Right ventricle myocardium inferior (tissue), 1 donor: Measurements from ENCODE around the gene MYO16. TPM values are rescaled to one million over a fixed set of nuclear protein-coding genes. Genes with fewer than 3 reads are reported as not detected.
"Not testable (repeated sequence)": the region's sequence is repeated elsewhere in the genome, so short reads cannot be mapped to it uniquely, and the experiment has no call there.

Experiments
- ATAC-seq: fragments of 200-7000 bp; cut with Tn5 transposase; one replicate; pipeline ENCODE4 v1.9.1; 2020; ENCODE audit warnings: mild to moderate bottlenecking, moderate library complexity
- DNase-seq: peaks from one replicate; pipeline ENCODE4 v3.0.0; 2021; ENCODE audit errors: missing footprints
- intact Hi-C: fragments of 100-400 bp; cut with DNase I; formaldehyde crosslinking; loops from one replicate; pipeline ENCODE4 v1.11.0; 2022
- total RNA-seq: library from RNA; stranded (reverse); fragmentation: NEBNext Ultra II Directional; extraction: Animal tissue kit (Norgen Biotek cat#: 25700); gene quantifications from one replicate; pipeline ENCODE4 v1.2.1, GENCODE V29; 2021
- donor health status: DM: no; HTN: yes; CAD: no; lungs with severe emphysema.

Gene MYO16
- total RNA-seq, 1 donor from 2014 or later: 1.4 TPM

DNA sequence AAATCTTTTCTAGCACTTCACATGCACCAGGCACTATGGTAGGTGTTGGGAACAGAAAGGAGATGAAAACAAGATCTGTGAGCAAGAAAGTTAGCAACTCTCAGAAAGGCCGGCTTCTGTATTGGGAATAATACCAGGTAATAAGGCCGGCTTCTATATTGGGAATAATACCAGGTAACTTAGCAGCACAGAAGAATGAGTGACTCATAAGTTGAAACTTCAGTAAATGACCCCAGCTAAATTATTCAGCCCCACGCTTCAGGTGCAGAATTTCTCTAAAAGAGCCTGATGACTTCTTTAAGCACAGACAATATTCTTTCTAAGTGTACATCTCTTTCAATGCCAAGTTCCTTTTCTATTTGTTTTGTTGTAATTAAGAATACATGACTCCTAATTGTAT, 151.3 kb downstream of the MYO16 start:
- intact Hi-C loops: no loop called here
- DNase-seq (no peak), ATAC-seq (no peak)

GRCh38 chr13:108781312-108781711, 151.9 kb downstream of the MYO16 start:
- DNase-seq (no peak), ATAC-seq (no peak)
- intact Hi-C loops: no loop called here

DNA sequence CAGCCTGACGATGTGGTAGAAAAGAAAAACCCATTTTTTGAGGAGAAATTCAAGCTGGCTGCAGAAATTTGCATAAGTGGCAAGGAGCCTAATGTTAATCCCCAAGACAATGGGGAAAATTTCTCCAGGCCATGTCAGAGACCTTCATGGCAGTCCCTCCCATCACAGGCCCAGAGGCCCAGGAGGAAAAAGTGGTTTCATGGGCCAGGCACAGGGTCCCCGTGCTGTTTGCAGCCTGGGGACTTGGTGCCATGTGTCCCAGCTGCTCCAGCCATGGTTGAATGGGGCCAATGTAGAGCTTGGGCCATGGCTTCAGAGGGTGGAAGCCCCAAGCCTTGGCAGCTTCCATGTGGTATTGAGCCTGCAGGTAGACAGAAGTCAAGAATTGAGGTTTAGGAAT, 153.1 kb downstream of the MYO16 start:
- ATAC-seq, DNase-seq, intact Hi-C loops: not testable (repeated sequence)

- intact Hi-C loops: no loop called here
- DNase-seq (no peak), ATAC-seq (no peak)
Measured at GRCh38 chr13:108785844-108786243, 156.4 kb downstream of the MYO16 start.

DNA sequence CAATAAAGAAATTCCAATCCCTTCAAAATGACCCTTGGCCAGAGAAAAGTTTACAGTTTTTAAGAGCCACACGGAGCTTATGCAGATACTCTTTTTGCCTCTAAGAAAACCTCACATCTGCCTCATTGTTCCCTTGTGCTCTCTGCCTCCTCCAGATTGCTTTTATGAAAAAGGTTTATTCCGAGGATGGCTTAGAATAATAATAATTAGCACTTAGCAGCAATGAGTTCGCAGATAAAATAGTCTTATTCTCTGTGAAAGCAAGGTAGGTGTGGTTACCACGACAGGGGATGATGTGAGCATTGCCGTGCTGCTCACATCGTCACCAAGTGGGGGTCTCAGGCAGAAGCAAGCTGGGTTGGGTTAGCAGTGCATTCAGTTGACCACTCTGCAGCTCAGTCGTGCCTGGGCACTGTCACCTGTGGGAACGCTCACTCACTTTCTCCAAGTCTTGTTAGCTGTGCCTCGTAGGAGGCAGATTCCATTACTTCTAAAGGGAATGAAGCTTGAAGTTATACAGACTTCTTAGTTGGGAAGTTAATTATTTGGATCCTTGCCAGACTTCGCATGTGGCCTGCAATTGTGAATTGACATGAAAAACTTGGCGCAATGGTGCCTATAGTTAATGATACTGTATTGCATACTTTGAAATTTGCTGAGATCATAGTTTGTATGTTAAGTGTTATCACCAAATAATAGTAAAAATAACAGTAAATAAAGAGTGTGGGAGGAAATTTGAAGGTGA, 157.2 kb downstream of the MYO16 start:
- no peak for DNase-seq
- no peak for ATAC-seq
- intact Hi-C loops: no loop called here

GRCh38 chr13:108787700-108788414, 158.4 kb downstream of the MYO16 start:
- ATAC-seq (no peak), DNase-seq (no peak)
- intact Hi-C loops: no loop called here

DNA sequence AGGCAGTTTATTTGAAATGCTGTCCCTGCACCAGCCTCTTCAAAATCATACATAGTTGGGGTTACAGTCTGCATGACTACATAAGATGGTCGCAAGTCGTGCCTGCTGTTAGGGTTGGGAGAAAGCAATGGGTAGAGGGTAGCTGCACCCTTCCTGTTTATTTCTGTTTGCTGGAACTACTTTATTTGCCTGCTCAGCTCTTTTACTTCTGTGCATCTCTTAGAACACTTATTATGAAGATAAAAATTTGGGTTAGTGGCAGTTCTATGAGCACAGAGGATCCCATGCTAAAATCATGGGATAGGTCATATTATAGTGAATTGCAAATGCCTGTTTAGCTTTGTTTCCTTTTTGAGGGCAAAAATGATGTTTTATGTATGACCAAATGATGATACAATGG, 160.1 kb downstream of the MYO16 start:
- ATAC-seq: no peak
- intact Hi-C loops: no loop called here
- DNase-seq: no peak

GRCh38 chr13:108795841-108796240, 166.4 kb downstream of the MYO16 start:
- intact Hi-C loops: no loop called here
- DNase-seq (no peak), ATAC-seq (no peak)

DNA sequence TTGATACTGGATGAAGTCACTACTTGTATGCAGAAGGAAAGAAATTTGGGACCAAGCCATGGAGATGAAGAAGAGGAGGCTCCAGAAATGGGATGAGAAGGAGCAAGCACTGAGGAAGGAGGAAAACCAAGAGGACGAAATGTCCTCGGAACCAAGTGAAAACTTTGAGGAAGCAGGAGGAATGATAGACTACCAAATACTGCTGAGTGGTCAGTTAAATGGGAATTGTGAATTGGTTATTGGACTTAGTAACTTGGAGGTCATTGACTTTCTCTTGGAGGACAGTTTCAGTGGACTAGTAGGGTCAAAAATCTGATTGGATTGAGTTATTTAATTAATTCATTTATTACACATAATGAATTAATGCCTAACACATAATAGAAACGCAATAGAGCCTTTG, 167.9 kb downstream of the MYO16 start:
- no peak for DNase-seq
- intact Hi-C loops: no loop called here
- no peak for ATAC-seq

GRCh38 chr13:108807841-108808240, 178.4 kb downstream of the MYO16 start:
- intact Hi-C loops: no loop called here
- ATAC-seq (no peak), DNase-seq (no peak)

GRCh38 chr13:108812165-108812564, 182.8 kb downstream of the MYO16 start:
- DNase-seq: no peak
- no peak for ATAC-seq
- intact Hi-C loops: no loop called here

DNA sequence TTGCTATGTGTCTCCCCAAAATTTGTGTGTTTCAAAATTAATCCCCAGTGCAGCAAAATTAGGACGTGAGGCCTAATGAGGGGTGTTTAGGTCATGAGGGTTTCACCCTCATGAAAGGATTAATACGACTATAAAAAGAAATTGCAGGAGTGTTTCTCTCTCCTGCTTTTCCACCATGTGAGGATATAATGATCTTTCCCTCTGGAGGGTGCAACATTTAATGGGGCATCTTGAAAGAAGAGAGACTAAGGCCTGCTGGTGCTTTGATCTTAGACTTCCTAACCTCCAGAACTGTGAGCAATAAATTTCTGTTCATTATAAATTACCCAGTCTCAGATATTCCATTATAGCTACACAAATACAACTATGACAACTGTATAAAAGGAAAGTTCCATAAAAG, 183.2 kb downstream of the MYO16 start:
- intact Hi-C loops: no loop called here
- DNase-seq: no peak
- ATAC-seq: no peak

DNA sequence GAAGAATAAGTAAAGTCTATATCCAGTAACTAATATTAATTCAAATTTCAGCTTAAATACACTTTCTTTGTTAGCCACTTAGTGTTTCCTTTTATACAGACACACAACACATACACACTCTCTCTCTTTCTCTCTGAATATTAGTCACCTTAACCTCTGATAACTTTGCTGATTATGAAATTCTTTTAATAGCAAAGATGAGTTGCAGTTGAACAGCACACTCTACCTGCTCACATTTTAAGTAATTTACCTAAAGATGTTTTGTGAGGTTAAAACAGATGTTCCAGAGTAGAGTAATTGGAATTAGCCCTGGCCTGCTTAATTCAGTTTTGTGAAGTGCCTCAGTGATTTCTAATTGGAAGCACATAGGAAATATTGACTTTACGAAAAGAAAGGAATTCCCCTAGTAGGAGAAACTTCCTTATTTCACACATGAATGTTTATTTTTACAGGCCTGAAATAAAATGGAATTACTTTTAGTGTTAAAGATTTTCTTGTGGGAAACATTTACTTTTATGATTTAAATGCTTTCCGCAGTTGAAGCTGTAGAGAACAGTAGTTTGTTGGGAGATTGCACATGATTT, 184.3 kb downstream of the MYO16 start:
- intact Hi-C loops: no loop called here
- ATAC-seq: no peak
- no peak for DNase-seq

DNA sequence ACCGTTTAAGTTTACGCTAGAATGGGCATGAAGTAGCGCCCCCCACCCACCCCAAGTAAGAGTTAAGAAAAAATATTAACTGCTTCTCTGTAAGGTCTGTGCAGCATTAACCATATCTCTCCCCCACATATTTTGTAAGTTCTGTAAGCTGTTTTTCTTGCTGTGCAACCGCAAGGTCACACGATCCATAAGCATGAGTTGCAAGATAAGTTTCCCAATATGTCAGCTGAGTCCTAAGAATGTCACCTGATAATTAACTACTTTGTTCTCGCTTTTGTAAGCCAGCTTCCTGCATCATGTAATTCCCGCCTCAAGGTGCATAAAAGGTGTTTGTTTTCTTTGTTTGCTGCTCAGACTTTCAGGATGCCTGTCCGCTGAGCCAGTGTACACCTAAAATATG, 187.0 kb downstream of the MYO16 start:
- DNase-seq (no peak), ATAC-seq (no peak)
- intact Hi-C loops: no loop called here

DNA sequence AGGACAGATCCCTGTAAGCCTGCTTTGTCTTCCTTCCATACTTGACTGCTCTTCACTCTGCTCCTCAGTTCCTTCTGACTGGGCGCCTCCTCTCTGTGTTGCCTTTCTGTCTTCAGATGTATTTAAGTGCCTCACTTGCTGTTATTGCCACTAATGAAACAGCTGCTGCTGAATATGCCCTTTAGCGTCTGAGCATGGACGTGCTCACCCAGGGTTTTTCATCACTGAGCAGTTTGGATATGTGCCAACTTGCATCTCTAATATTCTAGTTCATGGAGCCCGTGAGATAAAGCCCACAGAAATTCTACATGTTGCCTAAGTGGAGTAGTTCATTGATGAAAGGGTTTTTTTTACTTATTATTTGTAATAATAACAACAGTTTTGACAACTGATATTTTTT, 198.2 kb downstream of the MYO16 start:
- DNase-seq (no peak), ATAC-seq (no peak)
- intact Hi-C loops: no loop called here

DNA sequence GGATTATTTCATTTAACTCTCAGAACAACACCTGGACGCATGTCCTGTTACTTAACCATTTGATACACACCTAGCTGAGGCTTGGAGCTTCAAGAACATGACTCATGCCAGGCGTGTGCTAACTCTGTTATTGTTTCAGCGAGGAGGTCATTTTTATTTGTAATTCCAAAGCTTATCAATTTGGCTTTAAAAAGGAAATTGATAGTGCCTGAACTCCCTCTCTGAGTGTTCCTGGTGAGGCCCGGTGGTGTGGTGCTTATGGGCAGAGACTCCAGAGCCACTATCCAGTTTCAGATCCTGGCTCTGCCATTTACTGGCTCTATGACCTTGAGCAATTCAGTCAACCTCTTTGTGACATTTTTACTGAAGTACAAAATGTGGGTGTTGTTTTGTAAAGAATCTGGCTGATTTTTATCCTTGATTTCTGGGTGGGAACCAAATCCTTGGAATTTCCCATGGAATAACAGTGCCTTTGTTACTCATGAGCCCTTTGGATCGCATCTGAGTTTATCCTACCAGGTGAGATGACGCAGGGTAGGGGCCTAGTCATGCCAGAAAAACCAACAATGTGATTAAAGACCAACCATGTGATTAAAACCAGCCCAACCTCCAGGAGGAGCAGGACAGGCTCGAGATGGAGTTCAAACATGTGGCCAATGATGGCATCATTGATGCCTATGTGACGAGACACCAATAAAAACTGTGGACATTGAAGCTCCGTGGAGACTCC, 198.8 kb downstream of the MYO16 start:
- intact Hi-C loops: no loop called here
- ATAC-seq (no peak), DNase-seq (no peak)

DNA sequence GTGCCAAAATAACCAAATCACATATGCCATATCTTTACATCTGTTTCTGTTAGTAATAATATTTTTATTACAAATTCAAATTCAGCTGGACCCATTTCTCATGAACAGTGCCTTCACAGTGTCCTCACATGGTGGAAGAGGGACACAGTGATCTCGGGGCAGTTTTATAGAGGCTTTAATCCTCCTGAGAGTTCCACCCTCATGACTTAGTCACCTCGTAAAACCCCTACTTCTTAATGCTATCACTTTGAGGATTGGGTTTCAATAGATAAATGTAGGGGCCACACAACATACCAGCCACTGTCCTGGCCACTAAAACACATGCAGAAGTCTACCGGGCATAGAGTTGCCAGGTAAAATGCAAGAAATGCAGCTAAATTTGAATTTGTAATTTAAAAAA, 201.5 kb downstream of the MYO16 start:
- DNase-seq (no peak), ATAC-seq (no peak)
- intact Hi-C loops: no loop called here

DNA sequence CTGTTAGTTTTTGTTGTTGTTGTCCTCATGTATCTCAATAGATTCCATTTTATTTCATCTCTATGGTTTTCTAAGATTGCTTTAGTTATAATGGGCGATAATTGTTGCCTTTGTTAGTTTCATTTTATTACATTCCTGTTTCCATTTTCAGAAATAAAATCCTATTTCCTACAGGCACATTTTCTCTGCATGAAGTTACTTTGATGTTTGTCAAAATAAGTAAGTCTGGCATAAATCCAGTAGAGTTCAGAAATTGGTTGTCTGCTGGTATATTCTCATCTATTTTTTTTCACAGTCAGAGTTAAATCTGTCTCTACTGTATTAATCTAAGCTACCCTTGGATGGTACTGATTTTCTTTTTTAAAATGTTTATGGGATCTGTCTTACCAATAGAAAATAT, 204.1 kb downstream of the MYO16 start:
- ATAC-seq (no peak), DNase-seq (no peak)
- intact Hi-C loops: no loop called here

DNA sequence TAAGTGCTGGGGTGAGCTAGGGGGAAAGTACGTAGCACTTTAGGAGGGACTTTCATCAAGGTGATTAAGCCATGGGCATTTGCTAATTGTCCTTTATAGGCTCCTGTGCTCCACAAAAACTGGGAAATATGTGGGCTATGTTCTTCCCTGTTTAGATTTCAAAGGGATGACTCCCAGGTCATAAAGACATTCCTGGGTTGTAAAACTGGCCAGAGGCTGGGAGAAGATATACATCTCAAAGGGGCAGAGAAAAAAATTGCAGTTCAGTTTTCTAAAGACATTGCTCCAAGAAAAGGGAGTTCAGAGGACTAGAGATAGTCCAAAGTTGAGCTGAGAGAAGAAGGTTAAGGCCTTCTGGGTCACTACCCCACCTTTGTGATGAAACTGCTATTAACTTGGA, 204.8 kb downstream of the MYO16 start:
- DNase-seq: no peak
- intact Hi-C loops: no loop called here
- no peak for ATAC-seq

- ATAC-seq (no peak), DNase-seq (no peak)
- intact Hi-C loops: no loop called here
Measured at GRCh38 chr13:108835083-108835482, 205.7 kb downstream of the MYO16 start.
